Measurements from ENCODE around the gene NELFB.

DNA sequence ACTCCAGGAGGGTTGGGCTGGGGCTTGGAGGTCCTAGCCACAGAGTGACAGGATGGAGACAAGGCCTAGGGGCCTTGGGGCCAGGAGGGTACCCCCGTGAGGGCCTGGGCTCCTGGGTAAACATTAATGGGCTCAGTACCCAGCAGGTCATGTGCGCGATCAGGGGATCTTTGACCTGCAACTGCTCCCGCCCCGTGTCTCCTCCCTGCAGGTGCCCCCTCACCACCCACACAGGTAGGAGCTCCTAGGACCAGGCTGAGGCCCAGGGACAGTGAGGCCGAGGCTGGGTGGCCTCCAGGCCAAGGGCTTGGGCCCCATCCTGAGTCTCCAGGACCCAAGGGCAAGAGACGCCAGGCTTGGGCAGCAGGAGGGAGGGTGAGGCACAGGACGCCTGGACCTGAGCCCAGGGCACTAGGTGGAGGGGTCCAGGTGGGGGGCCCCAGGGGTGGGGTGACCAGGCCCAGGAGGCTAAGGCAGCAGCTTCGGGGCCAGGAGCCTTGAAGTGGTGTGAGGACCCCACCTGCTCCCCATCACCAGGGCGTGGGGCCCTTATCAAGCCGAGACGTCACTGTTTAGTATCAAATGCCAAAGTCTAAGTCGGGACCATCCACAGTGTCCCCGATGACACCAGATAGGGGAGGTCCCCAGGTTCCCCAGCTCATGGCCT lies 24.3 kb upstream of the NELFB start, which contains the start of gene SLC34A3:
- TF ChIP-seq, protein P1, sequence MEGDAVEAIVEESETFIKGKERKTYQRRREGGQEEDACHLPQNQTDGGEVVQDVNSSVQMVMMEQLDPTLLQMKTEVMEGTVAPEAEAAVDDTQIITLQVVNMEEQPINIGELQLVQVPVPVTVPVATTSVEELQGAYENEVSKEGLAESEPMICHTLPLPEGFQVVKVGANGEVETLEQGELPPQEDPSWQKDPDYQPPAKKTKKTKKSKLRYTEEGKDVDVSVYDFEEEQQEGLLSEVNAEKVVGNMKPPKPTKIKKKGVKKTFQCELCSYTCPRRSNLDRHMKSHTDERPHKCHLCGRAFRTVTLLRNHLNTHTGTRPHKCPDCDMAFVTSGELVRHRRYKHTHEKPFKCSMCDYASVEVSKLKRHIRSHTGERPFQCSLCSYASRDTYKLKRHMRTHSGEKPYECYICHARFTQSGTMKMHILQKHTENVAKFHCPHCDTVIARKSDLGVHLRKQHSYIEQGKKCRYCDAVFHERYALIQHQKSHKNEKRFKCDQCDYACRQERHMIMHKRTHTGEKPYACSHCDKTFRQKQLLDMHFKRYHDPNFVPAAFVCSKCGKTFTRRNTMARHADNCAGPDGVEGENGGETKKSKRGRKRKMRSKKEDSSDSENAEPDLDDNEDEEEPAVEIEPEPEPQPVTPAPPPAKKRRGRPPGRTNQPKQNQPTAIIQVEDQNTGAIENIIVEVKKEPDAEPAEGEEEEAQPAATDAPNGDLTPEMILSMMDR (IDR thresholded peaks at IDR 0.05): no peak
- TF ChIP-seq POLR2A (IDR thresholded peaks at IDR 0.05): no peak
